Activated CD8-positive, alpha-beta memory T cell treated with anti-CD3 and anti-CD28 coated beads, Interleukin-2, amount 50 U/mL, for 4 hours (primary cell): ENCODE measurements around the gene XCR1.
"Not testable (repeated sequence)": the region's sequence is repeated elsewhere in the genome, so short reads cannot be mapped to it uniquely, and the experiment has no call there.

ENCODE experiments used
- DNase-seq: peaks from one replicate; pipeline ENCODE4 v3.0.0-alpha.2; 2020

The XCR1 gene

DNA sequence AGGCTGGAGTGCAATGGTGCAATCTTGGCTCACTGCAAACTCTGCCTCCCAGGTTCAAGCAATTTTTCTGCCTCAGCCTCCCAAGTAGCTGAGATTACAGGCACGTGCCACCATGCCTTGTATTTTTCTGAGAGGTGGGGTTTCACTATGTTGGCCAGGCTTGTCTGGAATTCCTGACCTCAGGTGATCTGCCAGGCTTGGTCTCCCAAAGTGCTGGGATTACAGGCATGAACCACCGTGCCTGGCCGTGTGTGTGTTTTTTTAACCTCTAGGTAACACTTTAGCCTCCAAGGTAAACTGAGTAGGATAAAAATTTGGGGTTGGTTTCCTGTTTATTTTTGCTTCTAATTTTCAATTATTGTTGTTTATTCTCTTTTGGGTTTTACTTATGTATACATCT is 10.8 kb upstream of the XCR1 start:
- DNase-seq = not testable (repeated sequence)

DNA sequence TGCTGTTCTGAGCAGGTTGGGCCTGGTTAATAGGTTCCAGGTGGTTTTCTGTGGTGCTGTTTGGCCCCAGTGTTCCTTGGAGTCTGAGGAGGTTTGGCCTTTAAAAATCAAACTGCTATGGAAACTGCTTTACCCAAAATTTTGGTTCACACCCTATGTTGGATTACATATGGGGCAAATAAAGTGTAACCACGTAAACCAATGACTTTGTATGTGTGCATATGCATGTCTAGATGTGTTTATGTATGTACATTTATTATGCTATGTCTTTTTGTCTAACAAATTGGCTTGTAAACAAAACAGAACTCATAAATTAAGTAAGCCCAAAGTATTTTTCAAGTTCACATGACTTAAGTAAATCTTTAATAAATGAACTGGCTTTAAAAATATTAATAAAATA is 8.9 kb upstream of the XCR1 start:
- DNase-seq = no peak

GRCh38 chr3:46031747-46032146 is 4.5 kb upstream of the XCR1 start:
- DNase-seq = no peak

- no peak for DNase-seq
These were observed 4.0 kb upstream of the XCR1 start for GRCh38 chr3:46031269-46031668.

GRCh38 chr3:46030626-46031025 is 3.3 kb upstream of the XCR1 start:
- DNase-seq = no peak

GRCh38 chr3:46029953-46030543 is 2.8 kb upstream of the XCR1 start:
- no peak for DNase-seq

DNA sequence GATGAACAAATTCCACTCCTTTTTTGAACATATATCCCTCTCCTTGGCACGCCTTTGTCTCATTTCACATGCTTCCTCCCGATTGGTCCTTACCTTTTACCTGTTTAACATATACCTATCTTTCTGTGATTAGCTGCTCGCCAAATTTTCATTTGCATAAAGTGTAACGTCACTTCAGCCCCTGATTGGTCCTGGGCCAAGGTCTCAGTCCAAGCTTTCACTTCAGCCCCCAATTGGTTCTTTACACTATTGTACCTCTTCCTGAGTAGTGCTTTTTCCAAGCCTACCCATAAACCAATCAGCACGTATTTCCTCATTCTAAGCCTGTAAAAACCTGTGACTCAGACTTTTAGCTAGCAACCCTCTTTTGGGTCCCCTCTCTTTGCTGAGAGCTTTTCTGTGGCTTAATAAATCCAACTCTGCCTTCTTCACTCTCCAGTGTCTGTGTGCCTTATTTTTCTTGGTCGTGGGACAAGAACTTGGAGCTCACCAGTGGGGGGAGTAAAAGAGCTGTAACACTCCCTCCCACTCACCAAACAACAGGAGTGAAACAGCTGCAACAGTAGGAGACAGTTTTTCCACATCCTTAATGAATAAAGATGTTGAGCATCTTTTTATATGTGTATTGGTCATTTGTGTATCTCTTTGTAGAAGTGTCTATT is 584 bp upstream of the XCR1 start:
- DNase-seq = no peak

DNA sequence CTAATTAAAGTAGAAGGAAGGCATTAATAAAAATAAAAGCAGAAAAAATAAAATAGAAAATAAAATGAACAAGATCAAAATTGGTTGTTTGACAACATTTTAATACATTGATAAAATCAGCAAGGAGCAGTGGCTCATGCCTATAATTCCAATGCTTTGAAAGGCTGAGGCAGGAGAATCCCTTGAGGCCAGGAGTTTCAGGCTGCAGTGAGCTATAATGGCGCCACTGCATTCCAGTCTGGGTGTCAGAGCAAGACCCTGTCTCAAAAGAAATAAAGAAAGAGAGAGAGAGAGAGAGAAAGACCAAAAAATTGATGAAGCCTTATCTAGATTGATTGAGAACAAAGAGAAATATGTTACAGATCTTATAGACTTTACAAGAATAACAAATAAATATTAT is 2.1 kb downstream of the XCR1 start:
- no peak for DNase-seq

GRCh38 chr3:46024131-46024530 is 3.2 kb downstream of the XCR1 start:
- no peak for DNase-seq

DNA sequence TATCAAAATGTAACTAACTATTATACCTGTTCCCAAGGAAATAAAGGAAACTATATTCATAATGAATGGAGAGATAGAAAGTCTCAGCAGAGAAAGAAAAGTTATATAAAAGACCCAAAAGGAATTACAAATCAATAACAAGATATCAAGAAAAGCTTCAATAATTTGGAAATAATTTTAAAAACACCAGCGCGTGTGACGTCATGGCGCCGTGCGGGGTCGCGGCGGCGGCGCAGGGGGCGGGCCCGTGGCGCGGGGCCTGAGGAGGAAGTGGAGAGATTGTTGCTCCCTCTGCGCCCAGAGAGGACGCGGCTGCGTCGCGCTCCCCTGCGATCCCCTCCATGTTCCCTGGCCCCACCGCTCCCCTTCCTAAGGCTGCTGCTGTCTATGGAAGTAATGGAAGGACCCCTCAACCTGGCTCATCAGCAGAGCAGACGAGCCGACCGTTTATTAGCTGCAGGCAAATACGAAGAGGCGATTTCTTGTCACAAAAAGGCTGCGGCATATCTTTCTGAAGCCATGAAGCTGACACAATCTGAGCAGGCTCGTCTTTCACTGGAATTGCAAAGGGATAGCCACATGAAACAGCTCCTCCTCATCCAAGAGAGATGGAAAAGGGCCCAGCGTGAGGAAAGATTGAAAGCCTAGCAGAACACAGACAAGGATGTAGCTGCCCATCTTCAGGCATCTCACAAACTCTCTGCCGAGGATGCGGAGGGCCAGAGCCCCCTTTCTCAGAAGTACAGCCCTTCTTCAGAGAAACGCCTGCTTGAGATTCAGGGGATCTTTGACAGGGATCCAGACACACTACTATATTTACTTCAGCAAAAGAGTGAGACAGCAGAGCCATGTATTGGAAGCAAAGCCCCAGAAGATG is 4.1 kb downstream of the XCR1 start:
- no peak for DNase-seq

- no peak for DNase-seq
These were observed 5.8 kb downstream of the XCR1 start for GRCh38 chr3:46021516-46021915.

DNA sequence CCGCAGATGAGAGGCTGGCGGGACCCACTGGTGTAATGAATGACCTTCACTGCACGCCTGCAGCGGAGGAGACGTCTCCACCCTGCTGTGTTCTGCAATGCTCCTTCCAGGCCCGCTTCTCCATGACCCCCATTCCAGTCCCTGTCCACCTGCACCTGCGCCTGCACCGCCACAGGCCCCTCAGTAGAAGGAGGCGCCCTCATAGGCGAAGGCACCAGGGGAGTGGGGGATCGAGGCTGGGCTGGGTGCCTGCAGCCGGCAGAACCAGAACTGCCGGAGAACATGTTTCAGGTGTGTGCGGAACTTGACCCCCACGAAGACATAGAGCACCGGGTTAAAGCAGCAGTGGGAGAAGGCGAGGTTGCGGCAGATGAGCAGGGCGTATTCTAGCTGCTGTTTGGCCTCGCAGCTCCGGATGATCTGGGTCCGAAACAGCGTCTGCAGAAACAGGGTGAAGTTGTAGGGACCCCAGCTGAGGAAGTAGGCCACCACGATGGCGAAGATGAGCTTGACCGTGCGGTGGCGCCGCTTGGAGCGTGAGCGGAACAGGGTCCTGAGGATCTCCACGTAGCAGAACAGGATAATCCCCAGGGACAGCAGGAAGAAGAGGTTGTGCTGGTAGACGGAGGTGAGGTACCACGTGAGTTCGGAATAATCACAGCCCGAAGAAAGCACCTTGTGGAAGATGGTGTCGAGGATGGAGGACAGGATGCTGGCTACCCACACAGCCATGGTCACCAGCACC is 6.3 kb downstream of the XCR1 start:
- DNase-seq = no peak

DNA sequence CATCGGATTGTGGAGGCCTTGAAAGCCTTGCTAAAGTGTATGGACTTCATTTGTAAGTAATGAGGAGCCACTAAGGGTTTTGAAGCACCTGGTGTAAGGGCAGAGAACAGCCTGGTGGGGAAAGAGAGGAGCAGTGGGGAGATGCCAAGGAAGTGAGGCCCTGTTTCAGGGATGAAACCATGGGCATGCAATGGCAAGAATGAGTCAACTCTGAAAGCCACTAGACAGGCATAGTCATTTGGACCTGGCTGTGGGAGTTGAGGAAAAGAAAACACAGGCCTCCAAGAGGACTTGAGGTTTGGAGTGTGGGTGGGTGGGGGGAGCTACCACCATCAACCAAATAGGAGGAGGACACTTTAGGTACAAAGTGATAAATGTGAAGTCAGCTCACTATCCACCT is 7.6 kb downstream of the XCR1 start:
- DNase-seq = no peak

DNA sequence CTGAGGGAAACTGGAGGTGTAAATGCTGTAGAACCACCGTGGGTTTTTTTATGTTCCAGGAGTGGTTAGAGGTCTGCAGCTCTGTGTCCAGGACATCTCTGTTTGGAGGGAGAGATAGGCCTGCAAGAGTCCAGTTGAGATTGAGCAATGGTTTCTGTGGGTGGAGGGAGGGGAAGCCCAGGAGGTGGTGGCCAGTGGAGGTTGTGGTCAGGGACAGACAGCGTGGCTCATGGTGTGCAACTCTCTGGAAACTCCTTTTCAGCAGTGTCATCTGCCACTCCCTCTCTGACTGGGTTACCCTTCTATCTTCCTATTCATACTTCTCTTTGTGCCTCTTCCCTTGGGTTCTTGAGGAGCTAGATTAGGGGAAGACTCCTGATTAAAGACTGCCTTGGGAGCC is 9.6 kb downstream of the XCR1 start:
- DNase-seq = no peak

- no peak for DNase-seq
These were observed 13.8 kb downstream of the XCR1 start for GRCh38 chr3:46013316-46014094.

- no peak for DNase-seq
These were observed 15.0 kb downstream of the XCR1 start for GRCh38 chr3:46012246-46012645.

- DNase-seq = no peak
These were observed 16.7 kb downstream of the XCR1 start for GRCh38 chr3:46010519-46011113.

GRCh38 chr3:46008058-46008457 is 19.2 kb downstream of the XCR1 start:
- DNase-seq = no peak

GRCh38 chr3:46007280-46007679 is 20.0 kb downstream of the XCR1 start:
- DNase-seq = no peak

- no peak for DNase-seq
These were observed 20.8 kb downstream of the XCR1 start for GRCh38 chr3:46006238-46007032.

DNA sequence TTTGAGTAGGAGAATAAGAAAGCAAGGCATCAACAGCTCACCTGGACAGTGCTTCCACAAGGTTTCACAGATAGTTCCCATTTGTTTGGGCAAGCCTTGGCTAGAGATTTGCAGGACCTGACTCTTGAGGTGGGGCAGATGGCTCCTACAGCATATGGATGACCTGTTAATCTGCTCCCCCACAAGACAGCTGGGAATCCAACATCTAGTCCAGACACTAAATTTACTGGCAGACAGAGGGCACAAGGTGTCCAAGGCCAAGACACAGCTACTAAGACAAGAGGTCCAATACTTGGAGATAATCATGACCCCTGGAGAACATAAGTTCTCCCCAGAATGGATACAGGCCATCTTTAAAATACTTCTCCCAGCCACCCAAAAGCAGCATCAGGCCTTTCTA is 23.6 kb downstream of the XCR1 start:
- DNase-seq = not testable (repeated sequence)
